GM21367 (cell line): ENCODE data around the gene BARX1.
"Not testable (repeated sequence)": the region's sequence is repeated elsewhere in the genome, so short reads cannot be mapped to it uniquely, and the experiment has no call there.

Experiments
- ATAC-seq: cut with Tn5 transposase; IDR thresholded peaks from one replicate; pipeline ENCODE4 v1.9.1; 2021; ENCODE audit not compliant: unreplicated experiment

The BARX1 gene

GRCh38 chr9:93952784-93953495 lies 2.2 kb downstream of the BARX1 start:
- ATAC-seq = no peak

DNA sequence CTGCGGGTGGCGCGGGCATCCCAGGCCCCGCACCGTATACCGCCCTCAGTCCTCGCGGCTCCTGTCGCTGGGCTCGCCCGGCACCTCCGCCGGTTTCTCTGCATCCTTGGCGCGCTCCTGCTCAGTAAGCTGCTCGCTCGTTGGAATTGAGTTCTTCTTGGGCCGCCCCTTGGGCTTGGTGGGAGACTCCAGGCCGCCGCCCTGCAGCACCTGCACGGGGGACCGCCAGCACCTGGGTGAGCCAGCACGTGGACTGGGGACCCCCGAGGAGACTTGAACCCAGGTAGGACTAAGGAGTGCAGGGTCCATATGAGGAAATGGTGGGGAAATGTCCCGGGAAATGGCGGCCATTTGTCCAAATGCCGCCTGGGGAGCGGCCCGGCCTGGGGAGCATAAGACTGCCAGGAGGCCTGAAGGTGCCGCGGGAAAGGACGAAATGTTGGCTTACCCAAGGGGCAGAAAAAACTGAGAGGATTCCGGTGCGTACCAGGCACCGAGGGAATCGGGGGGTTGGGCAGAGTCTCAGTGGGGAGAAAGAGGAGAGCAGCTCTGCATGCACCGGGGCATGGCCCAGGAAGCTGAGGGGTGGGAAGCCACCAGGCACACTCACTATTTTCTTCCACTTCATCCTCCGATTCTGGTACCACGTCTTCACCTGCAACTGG lies 2.9 kb downstream of the BARX1 start:
- ATAC-seq = no peak

DNA sequence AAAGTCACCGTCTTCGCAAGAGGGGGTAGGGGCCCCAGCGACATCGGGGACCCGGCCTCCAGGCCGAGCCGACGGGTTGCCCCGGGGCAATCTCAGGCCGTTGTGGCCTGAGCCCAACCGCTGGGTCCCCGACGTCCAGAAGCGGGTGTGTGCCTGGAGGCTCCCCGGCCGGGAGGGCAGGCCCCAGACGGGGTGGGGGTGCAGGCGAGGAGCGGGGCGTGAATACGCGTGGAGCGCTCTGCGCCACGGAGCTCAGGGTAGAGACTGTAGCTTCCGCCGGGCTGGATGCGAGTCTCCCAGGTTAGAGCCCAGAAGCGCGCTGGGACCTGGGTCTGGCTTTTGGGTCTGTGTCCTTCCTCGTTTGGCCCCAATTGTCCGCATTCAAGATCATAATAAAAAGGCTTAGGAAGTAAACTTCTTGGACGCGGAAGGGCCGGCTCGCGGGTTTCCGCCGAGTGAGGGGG lies 3.5 kb downstream of the BARX1 start:
- ATAC-seq = no peak

- no peak for ATAC-seq
These were observed 4.2 kb downstream of the BARX1 start for GRCh38 chr9:93950619-93951601.

DNA sequence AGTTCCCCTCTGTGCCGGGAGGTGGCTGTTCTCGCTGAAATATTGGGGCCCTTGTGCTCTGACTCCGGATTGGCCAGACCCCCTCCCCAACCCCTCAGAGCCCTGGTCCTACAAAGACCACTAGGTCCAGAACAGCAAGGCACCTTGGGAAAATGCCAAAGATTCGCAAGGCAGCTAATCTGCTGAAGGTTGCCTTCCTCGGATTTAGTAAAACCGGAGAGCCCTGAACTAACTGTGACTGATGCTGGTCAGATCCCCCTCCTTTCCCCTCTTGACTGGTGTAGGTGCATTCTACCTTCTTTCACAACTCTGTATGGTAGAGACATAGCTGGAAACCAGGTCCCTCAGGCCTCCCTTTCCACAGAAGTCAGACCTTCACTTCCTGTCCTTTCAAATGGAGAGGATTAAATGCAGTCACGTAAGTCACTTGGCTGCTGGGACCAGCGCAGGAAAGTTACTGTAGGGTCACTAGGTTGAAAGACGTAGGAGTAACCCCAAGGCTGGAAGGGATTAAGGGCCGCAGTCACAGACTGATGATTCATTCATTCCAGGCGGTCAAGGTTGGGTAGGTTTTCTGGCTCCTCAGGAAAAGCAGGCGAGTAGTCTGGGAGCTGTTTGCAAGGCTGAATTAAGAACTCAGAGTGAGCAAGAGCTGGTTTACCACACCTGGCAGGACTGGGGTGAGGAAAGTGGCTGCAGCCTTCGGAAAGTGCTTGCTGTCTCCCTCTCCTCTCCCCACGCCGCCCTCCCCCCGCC lies 5.3 kb downstream of the BARX1 start:
- no peak for ATAC-seq

DNA sequence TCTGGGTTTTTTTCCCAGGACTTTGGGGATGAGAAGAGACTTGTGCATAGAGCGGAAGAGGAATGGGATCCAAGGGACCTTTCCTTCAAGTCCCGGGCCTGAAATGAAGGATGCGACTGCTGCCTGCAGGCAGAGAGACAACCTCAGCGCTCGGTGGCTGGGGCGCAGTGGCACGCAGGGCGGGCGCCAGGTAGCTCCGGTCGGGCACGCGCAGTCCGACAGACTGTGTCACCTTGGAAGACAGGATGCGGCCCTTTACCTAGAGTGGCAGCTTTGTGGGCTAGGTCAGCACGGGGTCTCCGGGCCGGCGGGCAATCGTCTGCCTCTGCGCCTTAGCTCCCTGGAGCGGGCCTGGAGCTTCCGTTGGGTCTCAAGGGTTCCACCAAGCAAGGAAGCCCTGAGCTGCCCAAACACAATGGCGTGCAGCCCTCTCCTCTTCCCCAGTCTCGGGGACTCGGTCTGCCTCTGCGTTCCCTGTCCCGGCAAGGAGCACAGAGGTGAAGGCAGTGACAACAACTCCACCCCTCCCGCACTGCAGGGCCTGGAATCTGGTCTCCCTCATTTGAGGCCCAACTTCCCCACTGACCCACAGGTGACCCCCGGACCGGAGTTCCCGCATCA lies 6.0 kb downstream of the BARX1 start:
- no peak for ATAC-seq

GRCh38 chr9:93948441-93949072 lies 6.6 kb downstream of the BARX1 start:
- no peak for ATAC-seq

DNA sequence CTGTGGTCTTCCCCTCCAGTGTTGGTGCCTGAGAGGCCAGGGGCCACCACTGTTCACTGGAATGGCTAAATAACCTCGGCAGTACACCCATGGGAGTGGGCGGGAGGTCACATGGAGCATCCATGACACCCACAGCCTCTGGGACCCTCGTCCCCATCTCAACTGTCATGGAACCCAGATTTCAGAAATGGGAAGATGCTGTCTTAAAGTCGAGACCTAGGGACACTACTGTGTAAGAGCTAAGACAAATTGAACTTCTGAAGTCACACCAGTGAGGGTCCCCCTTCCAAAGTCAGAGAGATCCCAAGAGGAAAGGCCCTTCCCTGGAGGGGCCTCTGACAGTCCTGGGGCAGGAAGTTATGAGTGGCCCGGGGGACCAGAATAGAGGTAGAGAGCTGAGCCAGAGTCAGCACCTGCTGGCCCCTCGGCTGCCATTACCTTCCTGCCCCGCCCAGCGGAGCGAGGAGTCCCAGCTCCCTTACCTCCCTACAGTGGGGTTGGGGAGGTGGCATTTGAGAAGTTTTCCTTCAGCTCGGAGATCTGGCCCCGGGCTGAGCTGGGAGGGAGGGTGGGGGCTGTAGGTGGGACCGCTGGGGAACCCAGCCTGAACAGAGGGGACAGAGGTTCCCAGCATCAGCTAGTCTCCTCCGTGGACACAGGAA lies 7.6 kb downstream of the BARX1 start:
- ATAC-seq = no peak

DNA sequence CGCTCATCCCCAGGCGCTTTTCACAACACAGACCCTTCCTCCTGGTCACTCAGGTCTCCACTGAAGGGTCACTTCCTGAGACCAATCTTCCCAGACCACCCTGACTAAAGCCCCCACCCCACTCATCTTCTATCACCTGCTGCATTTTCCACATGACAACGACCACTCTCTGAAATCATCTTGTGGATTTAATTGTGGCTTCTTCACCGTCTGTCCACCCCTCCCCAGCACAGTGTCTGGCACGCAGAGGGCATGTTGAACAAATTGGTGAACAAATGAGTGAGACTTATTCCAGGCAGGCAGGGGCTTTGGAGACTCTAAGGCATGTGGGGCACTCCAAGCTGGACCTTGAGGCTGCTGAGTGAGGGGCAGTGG lies 8.8 kb downstream of the BARX1 start:
- no peak for ATAC-seq

- no peak for ATAC-seq
These were observed 9.5 kb downstream of the BARX1 start for GRCh38 chr9:93945400-93946337.

DNA sequence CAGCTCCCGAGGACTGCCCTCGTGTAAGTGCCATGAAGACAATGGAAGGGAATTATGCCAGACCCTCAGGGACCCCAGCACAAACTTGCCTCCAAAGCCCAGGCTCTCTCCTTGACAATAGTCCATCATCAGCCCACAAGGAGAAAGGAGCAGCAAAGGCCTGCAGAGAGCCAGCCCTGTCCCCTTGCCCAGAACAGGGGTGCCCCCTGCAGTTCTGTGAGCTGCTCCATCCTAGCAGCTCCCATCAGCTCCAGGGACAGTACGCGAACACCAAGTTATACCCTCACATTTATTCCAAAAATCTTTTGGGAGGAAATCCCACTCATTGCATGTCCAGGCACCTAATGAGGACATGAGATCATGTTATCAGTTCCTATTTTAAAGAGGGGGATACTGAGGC lies 11.1 kb downstream of the BARX1 start:
- ATAC-seq = no peak

GRCh38 chr9:93942161-93942560 lies 13.0 kb downstream of the BARX1 start:
- no peak for ATAC-seq

- ATAC-seq = no peak
These were observed 13.7 kb downstream of the BARX1 start for GRCh38 chr9:93941493-93941892.

DNA sequence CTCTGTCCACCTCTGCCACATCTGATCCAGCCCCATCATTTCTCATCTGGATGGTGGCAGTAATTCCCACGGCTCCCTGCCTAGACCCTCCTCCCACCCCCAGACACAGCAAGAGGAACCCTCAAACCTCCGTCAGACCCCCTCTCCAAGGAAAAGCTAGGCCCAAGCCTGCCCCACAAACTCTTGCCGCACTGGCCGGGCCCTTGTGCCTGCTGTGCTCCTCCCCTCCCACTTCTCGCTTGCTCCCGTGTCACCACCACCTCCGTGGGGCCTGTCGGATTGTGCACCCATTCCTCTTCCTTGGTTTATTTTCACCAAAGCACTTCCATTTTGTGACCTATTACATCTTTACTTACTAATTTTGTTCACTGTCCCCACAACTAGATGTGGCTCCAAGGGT lies 14.2 kb downstream of the BARX1 start:
- ATAC-seq = no peak

GRCh38 chr9:93939589-93939988 lies 15.6 kb downstream of the BARX1 start:
- not testable (repeated sequence) for ATAC-seq

- ATAC-seq = no peak
These were observed 18.0 kb downstream of the BARX1 start for GRCh38 chr9:93937193-93937592.

DNA sequence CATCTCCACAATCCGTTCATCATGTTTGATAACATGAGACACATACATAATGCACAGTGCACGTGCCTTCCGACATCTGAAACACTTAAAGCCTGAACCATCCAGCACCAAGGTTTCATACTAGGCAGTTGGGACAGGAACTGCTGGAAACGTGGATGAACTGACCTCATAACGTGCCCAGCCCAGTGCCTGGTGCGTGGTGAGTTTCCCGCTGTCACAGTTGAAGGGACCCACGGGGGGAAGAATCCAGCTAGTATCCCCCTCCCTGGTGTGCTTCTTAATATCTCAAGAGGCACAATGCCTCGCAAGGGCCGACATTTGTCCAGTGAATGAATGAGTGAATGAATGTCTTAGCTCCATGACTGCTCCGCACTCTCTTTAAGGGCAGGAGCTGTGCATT lies 23.2 kb downstream of the BARX1 start:
- ATAC-seq = no peak

DNA sequence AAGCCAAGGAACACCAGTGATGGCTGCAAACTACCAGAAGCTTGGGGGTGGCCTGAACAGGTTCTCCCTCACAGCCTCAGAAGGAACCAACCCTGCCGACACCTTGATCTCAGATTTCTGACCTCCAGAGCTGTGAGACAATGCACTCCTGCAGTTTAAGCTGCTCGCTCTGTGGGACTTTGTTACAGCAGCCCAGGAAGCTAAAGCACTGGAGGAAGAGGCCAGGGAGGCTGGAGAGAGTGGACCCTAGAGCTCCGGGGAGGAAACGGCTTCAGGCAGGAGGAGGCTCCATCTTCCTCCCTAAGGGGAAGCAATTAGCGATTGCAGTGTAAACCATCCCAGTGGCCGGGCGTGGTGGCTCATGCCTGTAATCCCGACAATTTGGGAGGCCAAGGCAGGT lies 25.1 kb downstream of the BARX1 start:
- ATAC-seq = no peak
